Erythroblast (primary cell): Measurements from ENCODE around the gene GLYAT.

Experiments
- GATA1 ChIP-seq: IDR thresholded peaks from 2 replicates; pipeline ENCODE4 v1.6.1; 2011; ENCODE audit warnings: low read depth, mild to moderate bottlenecking, control low read depth, low read length, moderate library complexity
- POLR2A ChIP-seq: IDR thresholded peaks from 2 replicates; pipeline ENCODE4 v1.6.1; 2011; ENCODE audit warnings: mild to moderate bottlenecking, low read length

GRCh38 chr11:58762284-58763119 lies 30.8 kb upstream of the GLYAT start:
- TF ChIP-seq POLR2A (no peak), GATA1 (no peak)
